GM12878 (cell line): ENCODE results near the gene CKLF. TPM values are rescaled to one million over a fixed set of nuclear protein-coding genes. Genes with fewer than 3 reads are reported as not detected.
A peak's percentile ranks its signal among the peaks of the same experiment; 100 is the strongest.

Source experiments
- ATAC-seq: fragments of 200-7000 bp; cut with Tn5 transposase; 3 replicates; pipeline ENCODE4 v1.9.1; 2020; ENCODE audit warnings: mild to moderate bottlenecking, moderate library complexity
- BruUV-seq: library from RNA; stranded (reverse); fragments of 400-500 nt; replicated peaks from 2 replicates; lab custom pipeline; 2021; lab: Mats Ljungman, UMichigan
- CTCF ChIA-PET: fragments of 300-600 bp; sonication (Branson Sonifier 250); formaldehyde crosslinking; extraction: SDS; loops from one replicate; lab custom pipeline; 2021; ENCODE audit warnings: inconsistent platforms; lab: Yijun Ruan, JAX
- POLR2A ChIA-PET: fragments of 350-600 bp; formaldehyde crosslinking; extraction: SDS; loops from one replicate; lab custom pipeline; 2021; ENCODE audit warnings: inconsistent platforms; lab: Charles Lee
- RAD21 ChIA-PET: fragments of 300-600 bp; sonication (Branson Sonifier 250); formaldehyde crosslinking; loops from one replicate; lab custom pipeline; 2023; ENCODE audit warnings: antibody characterized with exemption; ENCODE audit not compliant: unreplicated experiment; lab: Charles Lee
- SMC1A ChIA-PET: fragments of 300-600 bp; sonication (Branson Sonifier 250); formaldehyde crosslinking; loops from one replicate; lab custom pipeline; 2023; ENCODE audit not compliant: unreplicated experiment, uncharacterized antibody; lab: Charles Lee
- DNase-seq: peaks from one replicate; pipeline ENCODE4 v3.0.0-alpha.2; 2011; ENCODE audit warnings: low read depth, low spot score
- FAIRE-seq: peaks from 3 replicates; lab custom pipeline; 2011; peaks lifted over from hg19 to GRCh38; lab: Jason Lieb, UNC
- H2AFZ ChIP-seq: 2 replicates; pipeline ENCODE4 v1.6.0; 2011; ENCODE audit warnings: low read depth, low read length, control low read depth; ENCODE audit not compliant: control insufficient read depth
- H3K27ac ChIP-seq: 2 replicates; pipeline ENCODE4 v1.5.1; 2011; ENCODE audit warnings: control low read depth; ENCODE audit not compliant: control insufficient read depth, insufficient read depth
- H3K27me3 ChIP-seq, 2 experiments: replicated peaks in 1 of 2; 2 replicates each; pipeline versions ENCODE4 v1.6.0 to v1.6.1; 2011; ENCODE audit warnings: low read length in 1 of 2; ENCODE audit not compliant: control insufficient read depth in 2 of 2, insufficient read depth in 2 of 2
- H3K36me3 ChIP-seq, 2 experiments: 2 replicates each; pipeline ENCODE4 v1.5.1; 2011; ENCODE audit warnings: low read length in 1 of 2; ENCODE audit not compliant: control insufficient read depth in 2 of 2, insufficient read depth in 2 of 2
- H3K4me1 ChIP-seq: 2 replicates; pipeline ENCODE4 v1.6.1; 2011; ENCODE audit warnings: mild to moderate bottlenecking, low read length, moderate library complexity, mixed read lengths; ENCODE audit not compliant: control insufficient read depth, insufficient read depth
- H3K4me2 ChIP-seq: 2 replicates; pipeline ENCODE4 v1.6.0; 2011; ENCODE audit warnings: control low read depth; ENCODE audit not compliant: control insufficient read depth, insufficient read depth
- H3K4me3 ChIP-seq: fragments of 200-600 bp; sonication (generic); 2 replicates; pipeline ENCODE4 v1.5.1; 2016
- H3K79me2 ChIP-seq: 2 replicates; pipeline ENCODE4 v1.6.0; 2011; ENCODE audit warnings: low read length; ENCODE audit not compliant: control insufficient read depth, insufficient read depth
- H3K9ac ChIP-seq: 2 replicates; pipeline ENCODE4 v1.8.0; 2011; ENCODE audit warnings: low read length, control low read depth, mixed read lengths; ENCODE audit not compliant: control insufficient read depth, insufficient read depth
- H3K9me3 ChIP-seq: replicated peaks from 3 replicates; pipeline ENCODE4 v1.5.1; 2011; ENCODE audit warnings: mild to moderate bottlenecking, low read length; ENCODE audit not compliant: control insufficient read depth, insufficient read depth
- H4K20me1 ChIP-seq: 2 replicates; pipeline ENCODE4 v1.6.0; 2011; ENCODE audit not compliant: control insufficient read depth, insufficient read depth
- ASH2L ChIP-seq: fragments of 300-600, 200-600 bp; sonication (generic); IDR thresholded peaks from 2 replicates; pipeline ENCODE4 v1.6.1; 2017; ENCODE audit warnings: low read depth, mild to moderate bottlenecking, borderline replicate concordance
- BACH1 ChIP-seq: fragments of 450-650 bp; IDR thresholded peaks from 2 replicates; pipeline ENCODE4 v1.6.1; 2017; ENCODE audit warnings: mild to moderate bottlenecking, borderline replicate concordance
- CEBPZ ChIP-seq: fragments of 150-350 bp; IDR thresholded peaks from 2 replicates; pipeline ENCODE4 v1.6.1; 2016; ENCODE audit warnings: low read depth, low read length
- CREM ChIP-seq: IDR thresholded peaks from 2 replicates; pipeline ENCODE4 v1.6.1; 2014; ENCODE audit warnings: antibody characterized with exemption, low read depth
- HCFC1 ChIP-seq: fragments of 150-350 bp; IDR thresholded peaks from 2 replicates; pipeline ENCODE4 v1.6.1; 2014; ENCODE audit warnings: low read length
- MAX ChIP-seq: IDR thresholded peaks from 2 replicates; pipeline ENCODE4 v1.6.1; 2012; ENCODE audit warnings: low read depth, low read length, improper control_type of control experiment
- MLLT1 ChIP-seq: fragments of 450-650 bp; IDR thresholded peaks from 2 replicates; pipeline ENCODE4 v1.6.1; 2016; ENCODE audit warnings: mild to moderate bottlenecking
- MTA3 ChIP-seq: IDR thresholded peaks from 2 replicates; pipeline ENCODE4 v1.6.1; 2012; ENCODE audit warnings: low read length, inconsistent platforms, borderline replicate concordance
- NRF1 ChIP-seq: conservative IDR thresholded peaks from 2 replicates; pipeline ENCODE4 v1.6.1; 2011; ENCODE audit warnings: mild to moderate bottlenecking, low read depth, low read length, improper control_type of control experiment
- PAX5 ChIP-seq: IDR thresholded peaks from 2 replicates; pipeline ENCODE4 v1.6.1; 2011; ENCODE audit warnings: low read depth, low read length, borderline replicate concordance
- RELB ChIP-seq: fragments of 450-650 bp; IDR thresholded peaks from 2 replicates; pipeline ENCODE4 v1.6.1; 2017; ENCODE audit warnings: low read depth, mild to moderate bottlenecking, moderate library complexity
- STAT3 ChIP-seq: IDR thresholded peaks from 2 replicates; pipeline ENCODE4 v1.6.1; 2011; ENCODE audit warnings: low read depth, low read length, improper control_type of control experiment
- ZBED1 ChIP-seq: IDR thresholded peaks from 2 replicates; pipeline ENCODE4 v1.6.1; 2016; ENCODE audit warnings: borderline replicate concordance
- WGBS: methylation state at CpG from one replicate; pipeline ENCODE4 v1.1.6; 2016; ENCODE audit warnings: low lambda C conversion rate; ENCODE audit not compliant: insufficient replicate concordance, insufficient coverage; ENCODE audit errors: missing lambda C conversion rate; 5-methylcytosine and 5-hydroxymethylcytosine counted together
- in situ Hi-C: fragments of 300-500 bp; cut with MboI; formaldehyde crosslinking; loops from 9 replicates; pipeline ENCODE4 v1.14.3; 2018; ENCODE audit warnings: mixed read lengths
- intact Hi-C: fragments of 100-400 bp; cut with micrococcal nuclease; formaldehyde crosslinking; loops from one replicate; pipeline ENCODE4 v1.14.2; 2022; ENCODE audit not compliant: unreplicated experiment
- polyA plus RNA-seq, 11 experiments: library from polyadenylated mRNA; depleted of rRNA in 4 of 11; unstranded in 6 of 11; stranded (reverse) in 5 of 11; fragments of >200 nt; fragmentation: Nextera tagmentation in 4 of 11; fragmentation: Illumina TruSeq in 1 of 11; extraction: Ambion mirVana in 4 of 11; extraction: Trizol in 1 of 11; gene quantifications; 1 replicate in 1 of 11; 2 replicates in 10 of 11; pipeline versions ENCODE4 v1.2.1 to v1.2.3, GENCODE V29; 2011 to 2016; ENCODE audit warnings: inconsistent platforms in 2 of 11, missing spikeins in 2 of 11, low read depth in 1 of 11
- total RNA-seq, 4 experiments: library from RNA; depleted of rRNA in 3 of 4; stranded (reverse); fragments of >200 nt in 3 of 4; fragmentation: Illumina TruSeq in 1 of 4; extraction: Trizol in 1 of 4; gene quantifications; 2 replicates each; pipeline versions ENCODE4 v1.2.1 to v1.2.3, GENCODE V29; 2013 to 2021
- TF ChIP-seq, protein P1 (sequence below): fragments of 450-650 bp; IDR thresholded peaks from 2 replicates; pipeline ENCODE4 v1.6.1; 2017; ENCODE audit warnings: mild to moderate bottlenecking, low read depth, inconsistent platforms; ENCODE audit not compliant: poor library complexity, severe bottlenecking

The CKLF gene
- total and polyA plus RNA-seq, 10 of the 15 experiments (the other 5 are each of a cell fraction or from before 2014, with no cell fraction given) = 40.8 to 193 (median 109) TPM

GRCh38 chr16:66523861-66524354, 28.5 kb upstream of the CKLF start:
- DNase-seq (no peak), FAIRE-seq (peak; percentile 72), ATAC-seq (peak; percentile 64)
- in situ Hi-C loops (no loop called here), intact Hi-C loops (loop anchor here (1.0 to 2.0 kb wide), 2 partner anchors 15 to 28 kb away; partner anchors contain the start of gene CKLF)
- Histone ChIP-seq H3K9me3 (no peaks in the 10 kb centered on the region), H3K4me1 (peaks cover 57% of the 10 kb centered on the region), H3K4me3 (peak overlapping the region; percentile 16; the same call in 1 of the 2 replicates), H3K9ac (no peak overlapping the region; the same call in 1 of the 2 replicates), H3K27me3 (no peaks in the 10 kb centered on the region), H3K4me2 (peak overlapping the region; percentile 75), H3K79me2 (no peaks in the 10 kb centered on the region), H2AFZ (no peak overlapping the region), H3K36me3 (no peaks in the 10 kb centered on the region), H3K27ac (peak overlapping the region; percentile 78), H4K20me1 (no peaks in the 10 kb centered on the region)
- RAD21 ChIA-PET = interaction anchor here (0.8 to 2.5 kb wide), 11 partner anchors 9 to 84 kb away, joined by 3 to 13 read pairs (median 5); partner anchors contain the start of gene CKLF
- POLR2A ChIA-PET = interaction anchor here (0.9 to 3.5 kb wide), 5 partner anchors 9 to 40 kb away, joined by 3 to 21 read pairs (median 5); partner anchors contain the start of genes CKLF and TK2
- 18% methylated on average over 9 of the region's 9 CpGs for WGBS
- SMC1A ChIA-PET = interaction anchor here (0.8 to 5.4 kb wide), 5 partner anchors 20 to 118 kb away, joined by 3 to 86 read pairs (median 7); partner anchors contain the start of genes CKLF and TK2
- BruUV-seq = no TSS peak
- CTCF ChIA-PET = interaction anchor here (1.1 to 6.0 kb wide), 5 partner anchors 24 to 118 kb away, joined by 3 to 35 read pairs (median 7); partner anchors contain the start of genes CKLF and TK2
- no peak for TF ChIP-seq ZBED1
- TF ChIP-seq MAX = no peak
- TF ChIP-seq PAX5 = peak; percentile 20; the same call in 1 of the 2 replicates
- TF ChIP-seq, protein P1, sequence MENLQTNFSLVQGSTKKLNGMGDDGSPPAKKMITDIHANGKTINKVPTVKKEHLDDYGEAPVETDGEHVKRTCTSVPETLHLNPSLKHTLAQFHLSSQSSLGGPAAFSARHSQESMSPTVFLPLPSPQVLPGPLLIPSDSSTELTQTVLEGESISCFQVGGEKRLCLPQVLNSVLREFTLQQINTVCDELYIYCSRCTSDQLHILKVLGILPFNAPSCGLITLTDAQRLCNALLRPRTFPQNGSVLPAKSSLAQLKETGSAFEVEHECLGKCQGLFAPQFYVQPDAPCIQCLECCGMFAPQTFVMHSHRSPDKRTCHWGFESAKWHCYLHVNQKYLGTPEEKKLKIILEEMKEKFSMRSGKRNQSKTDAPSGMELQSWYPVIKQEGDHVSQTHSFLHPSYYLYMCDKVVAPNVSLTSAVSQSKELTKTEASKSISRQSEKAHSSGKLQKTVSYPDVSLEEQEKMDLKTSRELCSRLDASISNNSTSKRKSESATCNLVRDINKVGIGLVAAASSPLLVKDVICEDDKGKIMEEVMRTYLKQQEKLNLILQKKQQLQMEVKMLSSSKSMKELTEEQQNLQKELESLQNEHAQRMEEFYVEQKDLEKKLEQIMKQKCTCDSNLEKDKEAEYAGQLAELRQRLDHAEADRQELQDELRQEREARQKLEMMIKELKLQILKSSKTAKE = peak; percentile 47
- TF ChIP-seq BACH1 = no peak
- peak; percentile 48; the same call in 1 of the 2 replicates for TF ChIP-seq CREM
- peak; percentile 54; the same call in 1 of the 2 replicates for TF ChIP-seq ASH2L
- no peak for TF ChIP-seq CEBPZ
- TF ChIP-seq HCFC1 = no peak
- no peak; the same call in 1 of the 2 replicates for TF ChIP-seq MTA3
- TF ChIP-seq MLLT1 = no peak
- TF ChIP-seq NRF1 = no peak
- peak; percentile 66; the same call in 1 of the 2 replicates for TF ChIP-seq RELB
- no peak for TF ChIP-seq STAT3
